GM19043 (cell line): ENCODE data around the gene PGAM2.
A peak's percentile ranks its signal among the peaks of the same experiment; 100 is the strongest.

Experiments used
- ATAC-seq: cut with Tn5 transposase; IDR thresholded peaks from one replicate; pipeline ENCODE4 v1.9.1; 2021; ENCODE audit warnings: low read depth; ENCODE audit not compliant: unreplicated experiment

The PGAM2 gene

GRCh38 chr7:44103923-44104859 lies 38.8 kb upstream of the PGAM2 start, which contains the start of gene AEBP1:
Gene AEBP1, plus strand, starts transcription at chr7:44104345. Its CDS starts 321 bp downstream, at chr7:44104666.
- no peak for ATAC-seq

DNA sequence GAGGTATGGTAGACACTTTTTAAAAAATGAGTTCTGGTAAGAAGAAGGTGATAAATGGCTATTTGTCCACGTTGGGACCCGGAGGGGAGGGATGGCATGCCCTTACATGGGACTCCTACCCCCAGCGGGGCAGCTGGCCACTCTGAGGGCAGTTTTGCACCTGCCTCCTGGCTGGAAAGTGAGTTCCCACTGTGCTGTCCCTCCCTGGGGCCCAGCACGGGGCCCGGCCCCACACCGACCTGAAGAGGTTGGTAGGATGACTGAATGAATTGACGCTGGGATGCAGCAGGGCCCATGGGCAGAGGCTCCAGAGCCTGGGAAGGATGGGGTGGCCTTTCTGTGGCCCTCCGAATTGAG lies 38.2 kb upstream of the PGAM2 start:
- no peak for ATAC-seq

GRCh38 chr7:44102846-44103565 lies 37.6 kb upstream of the PGAM2 start:
- ATAC-seq: no peak

- ATAC-seq: no peak
Measured at GRCh38 chr7:44101966-44102845, 36.8 kb upstream of the PGAM2 start.

DNA sequence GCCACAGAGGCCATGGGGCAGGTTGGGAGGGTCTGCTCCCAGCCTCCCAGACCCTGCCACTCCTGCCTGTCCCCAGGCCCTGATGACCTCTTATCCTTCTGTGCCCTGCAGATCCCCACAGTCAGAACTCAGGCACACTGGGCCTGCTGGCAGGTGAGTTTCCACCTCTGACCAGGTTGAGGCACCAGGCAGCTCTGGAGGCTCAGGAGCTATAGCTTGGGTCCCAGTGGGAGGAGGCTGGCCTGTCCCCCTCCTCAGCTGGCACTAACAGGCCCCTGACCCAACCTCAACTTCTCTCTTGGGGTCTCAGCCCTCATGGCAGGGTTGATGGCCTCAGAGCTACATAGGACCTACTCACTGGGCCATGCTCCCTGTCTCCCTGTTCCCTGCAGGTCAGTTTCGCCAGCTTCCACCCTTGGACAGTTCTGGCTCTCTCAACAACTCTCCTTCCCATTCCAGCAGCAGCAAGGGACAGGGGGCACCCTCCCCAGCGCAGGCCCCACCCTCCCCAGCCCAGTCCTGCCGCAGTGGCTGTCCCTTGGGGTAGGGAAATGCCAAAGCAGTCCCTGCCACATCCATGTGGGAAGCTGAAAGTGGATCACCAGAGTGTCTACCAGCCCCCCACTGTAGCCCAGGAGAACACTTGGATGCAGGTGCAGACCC lies 36.1 kb upstream of the PGAM2 start:
- no peak for ATAC-seq

DNA sequence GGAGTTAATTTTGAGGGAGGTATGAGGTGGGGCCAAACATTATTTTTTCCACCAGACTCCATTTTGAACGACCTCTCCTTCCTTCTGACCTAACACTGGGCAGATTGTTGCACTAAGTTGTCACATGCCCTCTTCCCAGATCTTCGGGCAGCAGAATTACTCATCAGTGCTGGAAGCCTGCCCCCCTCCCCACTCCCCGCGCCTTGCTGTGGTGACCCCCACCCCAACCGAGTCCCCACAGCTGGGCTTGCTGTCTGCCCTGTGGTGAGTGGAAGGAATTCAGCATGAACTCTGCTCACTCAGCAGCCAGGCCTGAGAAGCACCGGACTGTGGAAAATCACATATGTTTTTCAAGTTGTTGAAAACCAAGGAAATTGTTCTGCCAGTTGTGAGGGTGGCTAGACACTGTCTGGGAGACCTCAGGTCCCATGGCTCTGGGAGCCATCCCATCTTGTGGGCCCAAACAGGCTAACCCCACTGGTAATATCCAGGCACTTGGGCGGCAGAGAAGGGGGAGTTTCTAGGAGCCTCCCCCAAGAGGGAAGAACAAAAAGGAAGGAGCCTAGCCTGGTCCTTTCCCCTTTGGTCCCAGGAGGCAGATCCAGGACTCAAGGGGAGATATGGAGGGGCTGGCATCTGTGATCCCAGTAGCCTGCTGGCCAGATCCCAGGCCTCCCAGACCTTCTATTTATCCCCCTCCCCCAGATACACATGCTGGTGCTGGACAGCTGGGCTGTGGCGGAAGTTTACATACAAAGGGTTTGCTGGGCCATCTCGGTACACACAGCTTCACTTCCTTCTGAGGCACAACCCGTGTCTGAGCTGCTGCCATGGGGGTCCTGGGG lies 35.3 kb upstream of the PGAM2 start:
- no peak for ATAC-seq

DNA sequence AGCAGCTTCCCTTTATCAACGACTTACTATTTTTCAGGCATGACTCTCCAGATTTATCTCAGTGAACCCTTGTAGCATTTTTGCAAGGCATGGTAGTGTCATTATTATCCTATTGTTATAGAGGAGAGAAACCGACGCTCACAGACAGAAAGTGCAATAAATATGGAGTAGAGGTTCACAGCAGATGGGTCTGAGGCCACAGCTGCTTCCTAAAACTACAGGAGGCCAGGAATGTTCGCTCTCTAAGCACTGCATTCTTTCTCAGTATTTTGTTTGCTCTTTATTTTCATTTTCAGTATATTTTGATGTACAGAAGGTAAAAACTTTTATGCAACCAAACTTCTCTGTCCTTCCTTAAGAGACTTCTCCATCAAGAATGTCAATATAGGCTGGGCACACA lies 34.3 kb upstream of the PGAM2 start:
- ATAC-seq: no peak

DNA sequence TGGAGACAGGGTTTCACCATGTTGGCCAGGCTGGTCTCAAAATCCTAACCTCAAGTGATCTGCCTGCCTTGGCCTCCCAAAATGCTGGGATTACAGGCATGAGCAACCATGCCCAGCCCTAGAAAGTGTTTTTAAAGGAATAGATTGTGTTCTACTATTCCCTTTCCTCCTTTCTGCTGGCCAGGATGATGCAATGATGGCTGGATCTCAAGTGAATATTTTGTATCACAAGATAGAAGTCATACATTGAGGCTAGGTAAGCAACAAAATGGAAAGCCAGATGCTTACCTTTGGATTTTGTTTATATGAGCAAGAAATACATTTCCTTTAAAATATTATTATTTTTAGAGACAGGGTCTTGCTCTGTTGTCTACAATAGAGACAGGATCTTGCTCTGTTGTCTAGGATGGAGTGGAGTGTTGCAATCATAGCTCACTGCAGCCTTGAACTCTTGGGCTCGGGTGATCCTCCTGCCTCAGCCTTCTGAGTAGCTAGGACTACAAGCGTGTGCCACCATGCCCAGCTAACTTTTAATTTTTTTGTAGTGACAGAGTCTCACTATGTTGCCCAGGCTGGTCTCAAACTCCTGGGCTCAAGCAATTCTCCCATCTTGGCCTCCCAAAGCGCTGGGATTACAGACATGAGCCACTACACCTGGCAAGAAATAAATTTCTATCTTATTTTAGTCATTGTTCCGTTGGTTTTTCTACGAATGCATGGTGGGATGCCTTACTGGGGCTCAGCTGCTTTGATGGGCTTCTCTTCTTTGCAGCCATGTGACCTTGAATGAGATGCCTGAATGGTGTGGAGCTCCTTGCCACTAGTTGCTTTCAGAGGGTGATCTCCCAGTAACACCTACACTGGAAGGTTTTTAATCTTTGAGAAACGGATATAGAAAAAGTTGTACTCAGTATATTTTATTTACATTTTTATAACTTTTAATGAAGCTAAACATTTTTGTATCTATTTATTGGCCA lies 33.0 kb upstream of the PGAM2 start:
- ATAC-seq: no peak

- peak; percentile 61 for ATAC-seq
Measured at GRCh38 chr7:44097064-44097932, 31.9 kb upstream of the PGAM2 start.

GRCh38 chr7:44096326-44096881 lies 31.0 kb upstream of the PGAM2 start:
- no peak for ATAC-seq

GRCh38 chr7:44095781-44096180 lies 30.4 kb upstream of the PGAM2 start:
- ATAC-seq: no peak

- ATAC-seq: no peak
Measured at GRCh38 chr7:44094883-44095592, 29.7 kb upstream of the PGAM2 start.

- no peak for ATAC-seq
Measured at GRCh38 chr7:44094365-44094764, 29.0 kb upstream of the PGAM2 start.

- ATAC-seq: no peak
Measured at GRCh38 chr7:44093102-44093641, 27.8 kb upstream of the PGAM2 start.

GRCh38 chr7:44087911-44088838 lies 22.8 kb upstream of the PGAM2 start:
- ATAC-seq: no peak
